Large intestine (tissue), 12 donors: ENCODE measurements around the gene FNDC5. TPM values are rescaled to one million over a fixed set of nuclear protein-coding genes. Genes with fewer than 3 reads are reported as not detected.
"Not testable (repeated sequence)": the region's sequence is repeated elsewhere in the genome, so short reads cannot be mapped to it uniquely, and the experiment has no call there.

Experiments used
- DNase-seq, 2 donors: peaks; one replicate each; pipeline versions ENCODE4 v3.0.0 to v3.0.0-alpha.2; 2013
- H3K27ac ChIP-seq: one replicate; pipeline ENCODE4 v1.5.1; 2013; ENCODE audit warnings: low read length
- H3K27me3 ChIP-seq: 2 replicates; pipeline ENCODE4 v1.6.1; 2013; ENCODE audit warnings: low read length; ENCODE audit not compliant: control insufficient read depth, insufficient read depth
- H3K36me3 ChIP-seq: 2 replicates; pipeline ENCODE4 v1.6.1; 2013; ENCODE audit warnings: low read length; ENCODE audit not compliant: control insufficient read depth, insufficient read depth
- H3K4me1 ChIP-seq: one replicate; pipeline ENCODE4 v1.6.1; 2013; ENCODE audit warnings: low read length; ENCODE audit not compliant: control insufficient read depth, insufficient read depth
- H3K4me3 ChIP-seq: one replicate; pipeline ENCODE4 v1.5.1; 2013; ENCODE audit warnings: low read length
- H3K9me3 ChIP-seq: one replicate; pipeline ENCODE4 v1.6.1; 2013; ENCODE audit warnings: mild to moderate bottlenecking, low read depth, low read length, moderate library complexity; ENCODE audit not compliant: control insufficient read depth
- WGBS: methylation state at CpG from one replicate; pipeline ENCODE4 v1.1.5; 2013; ENCODE audit warnings: low lambda C conversion rate; ENCODE audit not compliant: insufficient coverage; 5-methylcytosine and 5-hydroxymethylcytosine counted together
- long read RNA-seq, 11 donors: transcript quantifications; one replicate each; lab custom pipeline, GENCODE V29; 2026
- polyA plus RNA-seq: library from polyadenylated mRNA; unstranded; fragments of 120-200 nt; gene quantifications from one replicate; pipeline ENCODE4 v1.2.1, GENCODE V29; 2013

Gene FNDC5
- 11.0 TPM for polyA plus RNA-seq
- long read RNA-seq, donor 1, result 0 reads
- long read RNA-seq, donor 2, result 0 reads
- long read RNA-seq, donor 3, result 0 reads
- long read RNA-seq, donor 4, result 0 reads
- long read RNA-seq, donor 5, result 0 reads
- long read RNA-seq, donor 6, result 0 reads
- long read RNA-seq, donor 7, result 0 reads
- long read RNA-seq, donor 8, result 0 reads
- long read RNA-seq, donor 9, partial matches to known transcripts, result 0 of 1 reads
- long read RNA-seq, donor 9, other reads (novel, unspliced or antisense), result 0 of 1 reads
- long read RNA-seq, donor 10, result 0 reads
- long read RNA-seq, donor 11, result 0 reads

DNA sequence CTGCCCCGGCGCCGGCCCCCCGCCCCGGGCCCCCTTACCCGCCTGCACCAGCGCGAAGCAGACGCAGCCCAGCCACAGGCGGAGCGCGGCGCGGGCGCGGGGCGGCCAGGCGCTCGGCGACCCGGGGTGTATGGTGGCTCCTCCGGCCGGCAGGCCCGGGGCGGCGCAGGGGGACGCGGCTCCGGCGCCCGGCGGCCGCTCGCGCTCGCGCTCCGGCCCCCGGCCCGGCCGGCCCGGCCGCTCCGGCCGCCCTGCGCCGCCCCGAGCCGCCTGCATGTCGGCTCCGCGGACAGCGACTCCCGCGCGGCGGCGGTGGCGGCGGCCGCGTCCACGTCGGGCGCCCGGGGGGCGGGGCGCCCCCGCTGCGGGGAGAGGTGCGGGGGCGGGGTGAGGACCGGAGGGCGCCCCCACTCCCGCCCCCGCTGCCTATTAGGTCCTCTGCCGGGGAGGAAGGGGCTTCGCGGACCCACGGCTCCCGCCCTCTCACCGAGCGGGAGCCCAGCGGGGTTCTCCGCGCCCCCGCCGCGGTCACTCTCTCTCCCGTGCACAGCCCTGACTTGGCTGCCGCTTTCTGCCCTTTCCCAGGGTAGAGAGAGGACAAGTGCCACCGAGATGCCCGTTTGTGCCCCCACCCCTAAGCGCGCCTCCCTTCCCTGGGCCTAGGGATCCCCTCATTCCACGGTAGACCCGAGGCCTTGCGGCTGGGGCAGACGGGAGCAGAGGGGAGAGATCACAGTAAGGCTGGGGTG lies at the start of gene FNDC5:
FNDC5 (minus strand) TSS at position 298 of the 749 bp plus-strand sequence.
- H3K27me3 ChIP-seq, result peaks cover 22% of the 10 kb centered on the region

DNA sequence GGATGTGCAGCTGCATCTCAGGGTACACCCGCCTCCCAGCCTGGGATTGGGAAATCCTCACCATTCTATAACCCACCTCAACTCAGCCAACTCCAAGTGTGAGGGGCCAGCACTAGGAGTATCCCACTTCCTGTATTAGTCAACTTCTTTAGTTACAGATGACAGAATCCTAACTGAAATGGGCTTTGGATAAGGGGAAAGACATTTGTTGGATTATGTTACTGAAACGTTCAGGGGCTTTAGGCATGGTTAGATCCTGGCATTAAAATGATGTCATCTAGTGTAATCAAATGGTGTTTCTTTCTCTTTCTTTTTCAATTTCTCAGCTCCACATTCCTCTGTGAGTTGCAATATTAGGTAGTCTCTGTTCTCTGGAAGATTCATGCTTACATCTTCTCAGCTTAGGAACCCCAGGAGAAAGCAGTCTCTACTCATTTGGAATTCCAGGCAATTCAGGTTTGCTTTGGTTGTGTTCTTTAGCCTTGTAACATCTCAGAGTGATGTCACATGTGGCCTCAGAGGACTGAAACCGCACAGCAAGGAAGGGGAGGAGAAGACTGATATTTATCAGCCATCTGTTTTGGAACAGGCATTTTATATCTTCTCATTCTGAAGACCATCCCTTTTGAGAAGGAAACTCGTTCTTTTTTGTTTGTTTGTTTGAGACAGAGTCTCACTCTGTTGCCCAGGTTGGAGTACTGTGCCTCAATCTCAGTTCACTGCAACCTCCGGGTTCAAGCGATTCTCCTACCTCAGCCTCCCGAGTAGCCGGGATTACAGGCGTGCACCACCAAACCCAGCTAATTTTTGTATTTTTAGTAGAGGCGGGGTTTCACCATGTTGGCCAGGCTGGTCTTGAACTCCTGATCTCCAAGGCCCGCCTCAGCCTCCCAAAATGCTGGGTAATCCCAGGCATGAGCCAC lies 49.4 kb upstream of the FNDC5 start:
- Histone ChIP-seq H3K4me3 (no peak overlapping the region), H3K4me1 (peaks cover 12% of the 10 kb centered on the region), H3K27me3 (peaks cover 3% of the 10 kb centered on the region), H3K36me3 (no peaks in the 10 kb centered on the region), H3K27ac (no peak overlapping the region), H3K9me3 (peaks cover 4% of the 10 kb centered on the region)
- no peak for DNase-seq
- 17% methylated on average over 1 of the region's 11 CpGs for WGBS

More for the DNA sequence above, at the start of gene FNDC5:
- WGBS, result no CpG with 5 or more reads among the region's 99 CpGs
- no peak within 1 kb of the TSS for H3K27ac ChIP-seq
- DNase-seq, result peak in 1 of 2 donors; percentile 44
- H3K9me3 ChIP-seq, result no peaks in the 10 kb centered on the region
- peaks cover 10% of the 10 kb centered on the region for H3K4me1 ChIP-seq
- peaks cover 4% of the 10 kb centered on the region for H3K36me3 ChIP-seq
- peak within 1 kb of the TSS; percentile 37 for H3K4me3 ChIP-seq

DNA sequence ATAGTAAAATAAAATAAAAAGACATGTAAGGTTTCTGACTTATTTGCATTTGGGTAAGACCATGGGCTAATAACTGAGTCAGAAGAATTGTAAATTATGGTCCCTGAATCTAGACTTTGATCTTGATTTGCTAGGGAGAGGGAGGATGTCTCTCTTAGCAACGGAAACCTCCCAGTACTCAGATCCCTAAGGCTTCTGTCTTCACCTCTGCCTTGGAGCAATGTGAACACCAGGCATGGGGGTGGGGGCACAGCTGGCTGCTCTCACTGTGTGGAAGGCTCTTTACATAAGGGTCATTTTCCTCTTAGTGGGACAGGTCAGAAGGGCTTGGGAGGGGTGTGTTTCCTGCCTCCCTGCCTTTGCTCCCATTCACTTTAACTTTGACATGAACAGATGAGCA lies 47.5 kb upstream of the FNDC5 start:
- H3K27ac ChIP-seq, result no peak overlapping the region
- DNase-seq, result peak in 1 of 2 donors; percentile 40
- no peaks in the 10 kb centered on the region for H3K27me3 ChIP-seq

DNA sequence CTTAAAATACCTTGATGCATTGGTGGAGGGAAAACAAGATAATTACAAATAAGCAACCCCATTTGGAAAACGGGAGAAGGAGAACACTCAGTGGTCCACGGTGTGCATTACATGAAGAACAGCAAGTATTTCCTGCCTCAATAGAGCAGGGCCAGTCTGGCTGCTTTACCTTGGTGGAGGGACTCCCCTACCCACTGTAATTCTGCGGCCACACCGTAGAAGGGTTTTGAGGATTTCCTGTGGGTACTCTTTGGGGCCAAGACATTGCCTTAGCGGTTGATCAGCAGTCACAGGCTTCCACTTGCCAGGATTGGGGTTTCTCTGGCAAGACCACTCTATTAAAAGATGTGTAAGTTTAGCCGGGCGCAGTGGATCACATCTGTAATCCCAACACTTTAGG lies 46.8 kb upstream of the FNDC5 start:
- Histone ChIP-seq H3K27ac (no peak overlapping the region), H3K9me3 (peaks cover 4% of the 10 kb centered on the region), H3K27me3 (no peaks in the 10 kb centered on the region), H3K4me1 (peaks cover 9% of the 10 kb centered on the region), H3K36me3 (no peaks in the 10 kb centered on the region), H3K4me3 (no peak overlapping the region)
- no peak for DNase-seq
- no CpG with 5 or more reads among the region's 7 CpGs for WGBS

More for the DNA sequence above, 47.5 kb upstream of the FNDC5 start:
- Histone ChIP-seq H3K4me3 (no peak overlapping the region), H3K36me3 (no peaks in the 10 kb centered on the region), H3K4me1 (peaks cover 6% of the 10 kb centered on the region), H3K9me3 (no peaks in the 10 kb centered on the region)
- WGBS, result no CpG with 5 or more reads among the region's 1 CpG

DNA sequence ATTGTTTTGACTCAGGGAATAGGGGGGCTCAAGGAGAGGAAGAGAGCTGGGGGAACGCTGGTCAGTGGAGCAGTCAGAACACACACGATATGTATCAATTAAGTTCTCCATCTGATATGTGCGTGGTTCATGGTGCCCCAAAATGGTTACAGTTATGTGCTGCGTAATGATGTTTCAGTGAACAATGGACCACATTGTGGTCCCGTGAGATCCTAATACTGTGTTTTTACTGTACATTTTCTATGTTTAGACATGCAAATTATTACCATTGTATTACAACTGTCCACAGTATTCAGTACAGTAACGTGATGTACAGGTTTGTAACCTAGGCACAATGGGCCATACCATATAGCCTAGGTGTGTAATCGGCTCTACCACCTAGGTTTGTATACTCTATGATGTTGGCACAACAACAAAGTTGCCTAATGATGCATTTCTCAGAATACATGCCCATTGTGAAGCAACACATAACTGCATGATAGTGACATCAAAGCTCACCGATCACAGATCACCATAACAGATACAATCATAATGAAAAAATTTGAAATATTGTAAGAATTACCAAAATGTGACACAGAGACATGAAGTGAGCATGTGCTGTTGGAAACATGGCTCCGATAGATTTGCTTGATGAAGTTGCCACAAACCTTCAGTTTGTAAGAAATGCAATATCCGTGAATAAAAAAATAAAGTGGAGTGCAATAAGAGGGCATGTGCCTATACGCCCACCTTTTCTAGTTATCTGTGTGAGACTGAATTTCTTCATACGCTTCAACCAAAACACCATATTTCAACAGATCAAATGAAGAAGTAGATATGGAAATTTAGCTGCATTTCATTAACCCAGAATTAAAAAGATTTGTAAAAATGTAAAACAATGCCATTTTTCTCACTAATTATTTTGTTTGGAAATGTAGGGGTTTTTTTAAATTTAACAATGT lies 45.3 kb upstream of the FNDC5 start:
- WGBS, result 100% methylated on average over 5 of the region's 12 CpGs
- no peak overlapping the region for H3K4me3 ChIP-seq
- H3K4me1 ChIP-seq, result peaks cover 12% of the 10 kb centered on the region
- H3K27ac ChIP-seq, result no peak overlapping the region
- H3K27me3 ChIP-seq, result no peaks in the 10 kb centered on the region
- H3K36me3 ChIP-seq, result no peaks in the 10 kb centered on the region
- H3K9me3 ChIP-seq, result peaks cover 4% of the 10 kb centered on the region
- no peak for DNase-seq

DNA sequence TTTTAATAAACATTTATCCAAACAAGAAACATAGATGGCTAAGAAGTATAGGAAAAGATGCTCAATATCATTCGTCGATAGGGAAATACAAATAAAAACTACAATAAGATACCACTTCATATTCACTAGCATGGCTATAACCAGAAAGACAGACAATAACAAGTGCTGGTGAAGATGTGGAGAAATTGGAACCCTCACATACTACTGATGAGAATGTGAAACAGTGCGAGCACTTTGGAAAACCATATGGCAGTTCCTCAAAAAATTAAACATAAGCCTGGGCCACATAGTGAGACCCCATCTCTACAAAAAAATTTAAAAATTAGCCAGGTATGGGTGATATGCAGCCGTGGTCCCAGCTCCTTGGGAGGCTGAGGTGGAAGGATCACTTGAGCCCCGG lies 39.6 kb upstream of the FNDC5 start:
- no peaks in the 10 kb centered on the region for H3K27me3 ChIP-seq
- H3K4me3 ChIP-seq, result no peak overlapping the region
- H3K4me1 ChIP-seq, result peaks cover 24% of the 10 kb centered on the region
- 100% methylated on average over 3 of the region's 5 CpGs for WGBS
- DNase-seq, result no peak
- peaks cover 4% of the 10 kb centered on the region for H3K9me3 ChIP-seq
- no peaks in the 10 kb centered on the region for H3K36me3 ChIP-seq
- H3K27ac ChIP-seq, result no peak overlapping the region

DNA sequence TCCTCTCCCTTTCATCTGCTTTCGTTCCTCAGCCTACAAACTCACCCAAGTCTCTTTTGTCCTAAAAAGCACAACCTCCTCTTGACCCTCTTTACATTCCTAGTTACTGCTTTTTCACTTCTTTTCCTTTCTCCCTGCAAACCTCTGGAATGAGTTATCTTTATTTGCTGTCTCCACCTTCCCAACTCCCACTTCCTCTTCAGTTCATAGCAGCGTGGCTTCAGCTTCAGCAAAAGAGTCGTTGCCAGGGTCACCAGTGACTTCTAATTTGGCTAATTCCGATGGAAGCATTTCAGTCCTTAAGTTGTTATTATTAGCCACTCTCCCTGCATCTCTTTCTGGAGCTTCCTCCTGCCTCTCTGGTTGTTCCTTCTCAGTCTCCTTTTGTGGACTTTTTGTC lies 36.7 kb upstream of the FNDC5 start:
- Histone ChIP-seq H3K27me3 (no peaks in the 10 kb centered on the region), H3K27ac (no peak overlapping the region), H3K36me3 (no peaks in the 10 kb centered on the region), H3K4me1 (peaks cover 31% of the 10 kb centered on the region), H3K9me3 (no peaks in the 10 kb centered on the region), H3K4me3 (no peak overlapping the region)
- 20% methylated on average over 2 of the region's 4 CpGs for WGBS
- peak in 1 of 2 donors; percentile 51 for DNase-seq

DNA sequence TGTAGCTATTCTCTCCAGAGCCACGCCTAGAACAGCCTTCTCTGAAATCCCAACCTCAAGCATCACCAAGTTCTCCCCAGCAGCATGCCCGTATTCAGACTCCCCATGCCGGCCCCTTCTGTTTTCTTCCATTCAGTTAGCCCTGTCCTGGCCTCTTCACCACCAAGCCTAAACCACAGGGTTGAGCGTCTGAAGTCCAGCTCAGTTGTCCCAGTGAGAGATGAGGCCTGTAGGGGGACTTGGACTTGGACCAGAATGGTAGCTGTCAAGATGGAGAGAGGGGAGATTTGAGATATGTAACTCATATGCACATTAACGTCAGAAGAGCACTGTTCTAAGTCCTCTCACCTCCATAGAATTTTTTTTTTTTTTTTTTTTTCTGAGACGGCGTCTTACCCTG lies 35.9 kb upstream of the FNDC5 start:
- WGBS, result no CpG with 5 or more reads among the region's 7 CpGs
- DNase-seq, result peak; percentile 73 to 87
- peak overlapping the region; percentile 75 for H3K27ac ChIP-seq

DNA sequence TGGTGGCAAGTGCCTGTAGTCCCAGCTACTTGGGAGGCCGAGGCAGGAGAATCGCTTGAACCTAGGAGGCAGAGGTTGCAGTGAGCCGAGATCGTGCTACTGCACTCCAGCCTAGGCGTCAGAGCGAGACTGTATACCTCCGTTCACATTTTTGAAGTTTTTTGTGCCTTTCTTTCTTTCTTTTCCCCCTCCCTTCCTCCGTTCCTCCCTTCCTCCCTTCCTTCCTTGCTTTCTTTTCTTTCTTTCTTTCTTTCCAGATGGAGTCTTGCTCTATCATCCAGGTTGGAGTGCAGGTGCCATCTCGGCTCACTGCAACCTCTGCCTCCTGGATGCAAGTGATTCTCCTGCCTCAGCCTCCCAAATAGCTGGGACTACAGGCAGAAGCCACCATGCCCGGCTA lies 34.9 kb upstream of the FNDC5 start:
- not testable (repeated sequence) for H3K27ac ChIP-seq, H3K4me3 ChIP-seq, DNase-seq, H3K27me3 ChIP-seq, H3K36me3 ChIP-seq, H3K9me3 ChIP-seq
- WGBS, result 75% methylated on average over 4 of the region's 10 CpGs
- peaks cover 36% of the 10 kb centered on the region for H3K4me1 ChIP-seq

More for the DNA sequence above, 35.9 kb upstream of the FNDC5 start:
- H3K27me3 ChIP-seq, result peaks cover 4% of the 10 kb centered on the region
- H3K36me3 ChIP-seq, result no peaks in the 10 kb centered on the region
- H3K9me3 ChIP-seq, result no peaks in the 10 kb centered on the region
- no peak overlapping the region for H3K4me3 ChIP-seq
- H3K4me1 ChIP-seq, result peaks cover 30% of the 10 kb centered on the region
